Stimulated activated naive CD8-positive, alpha-beta T cell treated with anti-CD3 and anti-CD28 coated beads, Interleukin-15, Interleukin-2, amounts not matched to agents 100 ng/mL and 50 ng/mL, for 24 hours (primary cell): Measurements from ENCODE around the gene PARVG.

Experiments
- H3K27ac Mint-ChIP-seq: one replicate; pipeline ENCODE4 v1.8.0; 2021; ENCODE audit warnings: mild to moderate bottlenecking, mixed read lengths
- H3K27me3 Mint-ChIP-seq: one replicate; pipeline ENCODE4 v1.8.0; 2021; ENCODE audit warnings: mixed read lengths
- H3K36me3 Mint-ChIP-seq: one replicate; pipeline ENCODE4 v1.8.0; 2021; ENCODE audit warnings: low read depth, mixed read lengths
- H3K4me1 Mint-ChIP-seq: one replicate; pipeline ENCODE4 v1.8.0; 2021; ENCODE audit warnings: low read depth, mixed read lengths
- H3K4me3 Mint-ChIP-seq: one replicate; pipeline ENCODE4 v1.8.0; 2021; ENCODE audit warnings: mild to moderate bottlenecking, mixed read lengths
- H3K9me3 Mint-ChIP-seq: one replicate; pipeline ENCODE4 v1.8.0; 2021; ENCODE audit warnings: mixed read lengths

Gene PARVG

DNA sequence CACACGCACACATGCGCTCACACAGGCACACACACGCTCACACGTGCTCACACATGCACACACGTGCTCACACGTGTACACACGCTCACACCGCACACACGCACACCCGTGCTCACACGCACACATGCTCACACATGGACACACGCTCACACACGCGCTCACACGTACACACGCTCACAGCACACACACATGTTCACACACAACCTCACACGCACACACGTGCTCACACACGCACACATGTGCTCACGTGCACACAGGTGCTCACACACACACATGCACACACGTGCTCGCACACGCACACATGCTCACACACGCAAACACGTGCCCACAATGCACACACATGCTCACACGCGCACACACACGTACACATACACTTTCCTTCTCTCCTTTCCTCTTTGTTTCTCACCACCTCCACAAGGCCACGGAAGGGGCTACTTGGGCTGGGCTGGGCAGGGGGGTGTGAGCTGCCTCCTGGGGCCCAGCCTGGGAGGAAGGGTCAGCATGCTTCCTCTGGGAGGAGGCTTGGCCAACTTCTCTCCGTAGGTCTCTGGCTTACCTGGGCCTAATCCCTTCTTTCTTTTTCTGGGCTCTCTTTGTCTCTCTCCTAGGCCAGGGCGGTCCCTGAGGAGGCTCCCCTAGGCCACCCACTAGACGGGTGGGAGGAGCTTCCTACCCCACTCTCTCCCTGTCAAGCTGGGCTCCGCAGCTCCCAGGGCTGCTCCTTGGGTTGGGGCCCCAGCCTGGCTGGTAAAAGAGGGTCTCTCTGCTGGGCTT is 34.5 kb upstream of the PARVG start:
- Mint-ChIP-seq H3K4me3 (no peak overlapping the region), H3K9me3 (no peaks in the 10 kb centered on the region), H3K27me3 (peaks cover 5% of the 10 kb centered on the region), H3K4me1 (no peaks in the 10 kb centered on the region), H3K36me3 (peaks cover 9% of the 10 kb centered on the region), H3K27ac (peak overlapping the region; percentile 47)

DNA sequence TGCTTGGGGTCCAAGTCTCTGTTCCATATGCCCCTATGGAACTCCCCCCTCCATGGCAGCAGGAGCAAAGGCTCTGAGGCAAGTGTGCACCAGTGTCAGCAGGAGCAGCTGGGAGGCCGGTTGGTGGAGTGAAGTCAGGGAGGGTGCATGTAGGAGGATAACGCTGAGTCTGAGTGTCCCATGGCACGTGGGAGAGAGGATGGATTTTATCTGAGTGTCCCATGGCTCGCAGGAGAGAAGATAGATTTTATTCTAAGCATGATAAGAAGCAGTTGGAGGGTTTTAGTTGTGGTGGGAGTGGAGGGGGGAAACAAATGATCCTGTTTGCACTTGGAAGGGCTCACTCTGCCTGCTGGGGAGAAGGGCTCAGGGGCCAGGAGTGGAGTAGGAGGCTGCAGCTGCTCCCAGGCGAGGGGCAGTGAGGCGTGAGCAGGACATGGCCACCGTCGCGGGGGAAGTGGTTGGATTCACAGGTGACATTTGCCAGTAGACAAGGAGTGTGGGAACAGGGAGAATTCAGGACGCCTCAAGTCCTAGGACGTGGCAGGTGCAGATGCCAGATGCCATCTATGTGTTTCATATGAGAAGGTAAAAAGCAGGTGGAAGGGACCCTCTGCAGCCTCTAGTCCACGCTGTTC is 33.6 kb upstream of the PARVG start:
- Mint-ChIP-seq H3K9me3 (no peaks in the 10 kb centered on the region), H3K4me3 (no peak overlapping the region), H3K27me3 (peaks cover 5% of the 10 kb centered on the region), H3K27ac (no peak overlapping the region), H3K4me1 (no peaks in the 10 kb centered on the region), H3K36me3 (peaks cover 9% of the 10 kb centered on the region)

GRCh38 chr22:44147821-44148574 is 32.7 kb upstream of the PARVG start:
- no peak overlapping the region for H3K27ac Mint-ChIP-seq
- H3K27me3 Mint-ChIP-seq = peaks cover 5% of the 10 kb centered on the region
- no peaks in the 10 kb centered on the region for H3K9me3 Mint-ChIP-seq
- no peaks in the 10 kb centered on the region for H3K4me1 Mint-ChIP-seq
- no peak overlapping the region for H3K4me3 Mint-ChIP-seq
- peaks cover 9% of the 10 kb centered on the region for H3K36me3 Mint-ChIP-seq

DNA sequence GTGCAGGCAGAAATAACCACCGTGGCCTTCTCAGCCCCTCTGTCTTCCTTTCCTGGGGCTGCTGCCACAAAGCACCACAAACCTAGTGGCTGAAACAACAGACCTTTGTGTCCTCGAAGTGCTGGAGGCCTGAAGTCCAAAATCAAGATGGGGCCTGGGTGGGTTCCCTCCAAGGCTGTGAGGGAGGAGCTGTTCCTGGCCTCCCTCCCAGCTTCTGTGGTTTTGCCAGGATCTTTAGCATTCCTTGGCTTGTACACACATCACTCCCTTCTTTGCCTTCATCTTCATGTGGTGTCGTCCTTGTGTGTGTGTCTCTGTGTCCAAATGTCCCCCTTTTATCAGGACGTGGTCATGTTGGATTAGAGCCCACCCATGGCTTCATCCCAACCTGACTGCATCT is 29.0 kb upstream of the PARVG start:
- H3K4me3 Mint-ChIP-seq = no peak overlapping the region
- H3K36me3 Mint-ChIP-seq = peaks cover 4% of the 10 kb centered on the region
- H3K9me3 Mint-ChIP-seq = no peaks in the 10 kb centered on the region
- H3K27me3 Mint-ChIP-seq = peaks cover 5% of the 10 kb centered on the region
- no peak overlapping the region for H3K27ac Mint-ChIP-seq
- H3K4me1 Mint-ChIP-seq = no peaks in the 10 kb centered on the region

GRCh38 chr22:44153710-44154109 is 27.0 kb upstream of the PARVG start:
- no peak overlapping the region for H3K27ac Mint-ChIP-seq
- no peaks in the 10 kb centered on the region for H3K4me1 Mint-ChIP-seq
- H3K4me3 Mint-ChIP-seq = no peak overlapping the region
- H3K9me3 Mint-ChIP-seq = no peaks in the 10 kb centered on the region
- H3K27me3 Mint-ChIP-seq = no peaks in the 10 kb centered on the region
- peaks cover 4% of the 10 kb centered on the region for H3K36me3 Mint-ChIP-seq

GRCh38 chr22:44154436-44154942 is 26.2 kb upstream of the PARVG start:
- Mint-ChIP-seq H3K27me3 (no peaks in the 10 kb centered on the region), H3K36me3 (peaks cover 4% of the 10 kb centered on the region), H3K4me3 (no peak overlapping the region), H3K4me1 (no peaks in the 10 kb centered on the region), H3K27ac (no peak overlapping the region), H3K9me3 (no peaks in the 10 kb centered on the region)

DNA sequence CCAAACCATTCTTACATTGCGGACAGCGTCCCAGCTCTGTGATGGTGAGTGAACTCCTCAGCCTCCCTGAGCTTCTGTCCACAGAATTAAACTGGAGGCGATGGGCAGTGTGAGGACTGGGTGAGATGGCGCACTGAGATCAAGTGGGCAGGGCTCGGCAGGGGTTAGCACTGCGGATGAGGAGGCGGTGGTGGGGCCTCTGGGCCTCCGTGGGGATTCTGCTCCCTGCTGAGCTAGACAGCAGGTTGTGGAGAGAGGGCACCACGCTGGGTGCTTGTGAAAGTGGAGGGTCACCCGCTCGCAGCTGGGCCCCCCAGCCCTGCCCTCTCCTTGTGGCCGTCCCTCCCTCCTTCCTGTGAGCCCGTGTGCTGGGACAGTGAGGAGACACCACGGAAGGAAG is 25.6 kb upstream of the PARVG start:
- Mint-ChIP-seq H3K36me3 (peaks cover 4% of the 10 kb centered on the region), H3K4me1 (no peaks in the 10 kb centered on the region)

DNA sequence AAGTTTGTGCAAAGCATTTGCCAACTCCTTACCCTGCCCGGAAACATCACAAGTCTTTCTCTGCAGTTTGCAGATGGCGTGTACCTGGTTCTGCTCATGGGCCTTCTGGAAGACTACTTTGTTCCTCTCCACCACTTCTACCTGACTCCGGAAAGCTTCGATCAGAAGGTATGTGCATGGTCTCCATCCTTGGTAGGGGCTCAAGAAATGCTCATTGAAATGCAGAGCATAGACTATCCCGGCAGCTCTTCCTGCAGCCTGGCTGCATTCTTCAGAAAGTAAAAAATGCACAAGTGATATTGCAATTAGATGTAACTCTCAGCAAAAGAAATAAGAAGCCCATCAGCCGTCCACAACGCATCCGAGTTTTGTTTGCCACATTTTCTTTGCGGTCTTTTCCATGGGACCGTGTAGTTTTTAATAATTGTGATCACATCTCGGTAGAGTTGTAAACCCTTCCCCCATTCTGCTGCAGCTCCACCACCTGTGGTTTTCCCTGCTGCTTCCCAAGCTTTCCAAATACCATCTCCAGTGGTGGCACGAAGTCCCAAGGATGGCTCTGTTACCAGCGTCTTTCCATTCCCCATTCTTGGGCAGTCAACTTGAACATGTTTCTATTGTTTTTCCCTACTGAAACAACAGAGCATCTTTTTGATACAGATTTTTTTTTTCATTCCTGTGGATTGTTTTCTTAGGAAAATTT is 22.7 kb upstream of the PARVG start:
- Mint-ChIP-seq H3K9me3 (no peaks in the 10 kb centered on the region), H3K4me3 (no peak overlapping the region), H3K27ac (no peak overlapping the region), H3K36me3 (peaks cover 4% of the 10 kb centered on the region), H3K27me3 (no peaks in the 10 kb centered on the region), H3K4me1 (no peaks in the 10 kb centered on the region)

More for the DNA sequence above, 25.6 kb upstream of the PARVG start:
- Mint-ChIP-seq H3K27ac (no peak overlapping the region), H3K9me3 (no peaks in the 10 kb centered on the region), H3K4me3 (no peak overlapping the region), H3K27me3 (no peaks in the 10 kb centered on the region)

- no peaks in the 10 kb centered on the region for H3K27me3 Mint-ChIP-seq
- H3K4me1 Mint-ChIP-seq = no peaks in the 10 kb centered on the region
- no peaks in the 10 kb centered on the region for H3K9me3 Mint-ChIP-seq
- H3K36me3 Mint-ChIP-seq = peaks cover 4% of the 10 kb centered on the region
- H3K4me3 Mint-ChIP-seq = no peak overlapping the region
- no peak overlapping the region for H3K27ac Mint-ChIP-seq
These were observed 21.9 kb upstream of the PARVG start for GRCh38 chr22:44158816-44159215.

- no peak overlapping the region for H3K4me3 Mint-ChIP-seq
- no peaks in the 10 kb centered on the region for H3K9me3 Mint-ChIP-seq
- no peaks in the 10 kb centered on the region for H3K4me1 Mint-ChIP-seq
- no peaks in the 10 kb centered on the region for H3K27me3 Mint-ChIP-seq
- peaks cover 4% of the 10 kb centered on the region for H3K36me3 Mint-ChIP-seq
- no peak overlapping the region for H3K27ac Mint-ChIP-seq
These were observed 21.5 kb upstream of the PARVG start for GRCh38 chr22:44159221-44159620.

DNA sequence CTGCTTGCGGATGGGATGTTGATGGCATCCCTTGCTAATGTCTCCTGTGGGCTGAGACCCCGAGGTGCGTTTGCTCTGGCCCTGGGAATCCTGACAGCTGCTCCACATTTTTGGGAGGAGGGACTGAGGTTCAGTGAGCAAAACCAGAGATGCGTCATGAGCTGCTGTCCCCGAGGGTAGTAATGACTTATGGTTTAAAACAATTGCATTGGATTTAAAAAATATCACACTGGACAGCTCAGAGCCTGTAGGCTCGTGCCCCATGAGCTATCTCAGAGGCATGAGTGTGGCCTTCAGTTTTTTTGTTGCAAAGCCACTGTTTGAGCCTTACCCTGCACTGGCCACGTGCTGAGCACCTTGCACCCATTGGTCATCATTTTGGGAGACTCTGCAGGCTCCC is 20.9 kb upstream of the PARVG start:
- no peaks in the 10 kb centered on the region for H3K9me3 Mint-ChIP-seq
- no peak overlapping the region for H3K4me3 Mint-ChIP-seq
- H3K27me3 Mint-ChIP-seq = no peaks in the 10 kb centered on the region
- no peaks in the 10 kb centered on the region for H3K4me1 Mint-ChIP-seq
- H3K27ac Mint-ChIP-seq = no peak overlapping the region
- H3K36me3 Mint-ChIP-seq = peaks cover 7% of the 10 kb centered on the region

- Mint-ChIP-seq H3K36me3 (peaks cover 8% of the 10 kb centered on the region), H3K27ac (no peak overlapping the region), H3K9me3 (no peaks in the 10 kb centered on the region), H3K4me3 (no peak overlapping the region), H3K27me3 (no peaks in the 10 kb centered on the region), H3K4me1 (no peaks in the 10 kb centered on the region)
These were observed 20.3 kb upstream of the PARVG start for GRCh38 chr22:44160421-44160820.

DNA sequence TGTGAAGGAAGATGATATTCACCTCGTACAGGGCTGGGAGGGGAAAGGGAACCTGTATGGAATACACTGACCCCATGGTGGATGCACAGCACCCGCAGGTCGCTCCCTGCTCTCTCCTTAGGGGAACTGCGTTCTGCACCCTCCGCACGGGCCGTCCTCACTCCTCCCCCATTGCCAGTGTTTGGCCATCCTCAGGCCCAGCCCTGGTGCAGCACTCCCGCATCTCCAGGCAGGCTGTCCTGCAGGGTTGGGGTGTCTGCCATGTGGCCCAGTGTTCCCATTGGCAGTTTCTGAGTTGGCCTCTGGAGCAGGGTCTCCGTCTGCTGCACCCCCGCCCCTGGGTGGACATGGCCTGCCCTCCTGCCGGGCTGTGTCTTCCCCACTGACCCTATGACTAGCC is 19.1 kb upstream of the PARVG start:
- Mint-ChIP-seq H3K4me3 (no peak overlapping the region), H3K27ac (no peak overlapping the region), H3K36me3 (peaks cover 8% of the 10 kb centered on the region), H3K9me3 (no peaks in the 10 kb centered on the region), H3K27me3 (no peaks in the 10 kb centered on the region), H3K4me1 (no peaks in the 10 kb centered on the region)

GRCh38 chr22:44162960-44163359 is 17.8 kb upstream of the PARVG start:
- H3K36me3 Mint-ChIP-seq = peaks cover 8% of the 10 kb centered on the region
- H3K27me3 Mint-ChIP-seq = no peaks in the 10 kb centered on the region
- no peaks in the 10 kb centered on the region for H3K4me1 Mint-ChIP-seq
- no peak overlapping the region for H3K27ac Mint-ChIP-seq
- no peak overlapping the region for H3K4me3 Mint-ChIP-seq
- H3K9me3 Mint-ChIP-seq = no peaks in the 10 kb centered on the region

- H3K4me1 Mint-ChIP-seq = no peaks in the 10 kb centered on the region
- no peaks in the 10 kb centered on the region for H3K9me3 Mint-ChIP-seq
- peaks cover 8% of the 10 kb centered on the region for H3K36me3 Mint-ChIP-seq
- H3K27ac Mint-ChIP-seq = no peak overlapping the region
- no peaks in the 10 kb centered on the region for H3K27me3 Mint-ChIP-seq
- H3K4me3 Mint-ChIP-seq = no peak overlapping the region
These were observed 17.2 kb upstream of the PARVG start for GRCh38 chr22:44163536-44163935.
